ENCODE measurements around the gene VPS35.

The VPS35 gene

GRCh38 chr16:46613352-46613751, 75.6 kb downstream of the VPS35 start:
- no peak for DNase-seq (ENCODE audit: low spot score)

GRCh38 chr16:46612121-46612520, 76.9 kb downstream of the VPS35 start:
- DNase-seq (ENCODE audit: low spot score) = no peak

- peak; percentile 40 for DNase-seq (ENCODE audit: low spot score)
Measured at GRCh38 chr16:46607529-46607928, 81.4 kb downstream of the VPS35 start.

GRCh38 chr16:46606231-46606630, 82.7 kb downstream of the VPS35 start:
- no peak for DNase-seq (ENCODE audit: low spot score)

All from hematopoietic multipotent progenitor cell treated with erythropoietin and hydrocortisone succinate and interleukin-3 and kit ligand, for 15 days (in vitro differentiated cells).